Peyer's patch (tissue), 4 donors: ENCODE data around the gene B4GALT5.
"Not testable (repeated sequence)": the region's sequence is repeated elsewhere in the genome, so short reads cannot be mapped to it uniquely, and the experiment has no call there.

Experiments used
- CTCF ChIP-seq, 6 experiments: fragments of 450-650 bp in 4 of 6; fragments of 200-600 bp in 2 of 6; sonication (generic) in 1 of 6; IDR thresholded peaks; one replicate each; pipeline ENCODE4 v1.5.1; 2017 to 2019; ENCODE audit warnings: antibody characterized with exemption in 6 of 6, mild to moderate bottlenecking in 3 of 6, moderate library complexity in 1 of 6
- POLR2A ChIP-seq, 2 donors: fragments of 450-650 bp; IDR thresholded peaks; one replicate each; pipeline ENCODE4 v1.5.1; 2017; ENCODE audit warnings: antibody characterized with exemption in 2 of 2, mild to moderate bottlenecking in 2 of 2, moderate library complexity in 2 of 2

DNA sequence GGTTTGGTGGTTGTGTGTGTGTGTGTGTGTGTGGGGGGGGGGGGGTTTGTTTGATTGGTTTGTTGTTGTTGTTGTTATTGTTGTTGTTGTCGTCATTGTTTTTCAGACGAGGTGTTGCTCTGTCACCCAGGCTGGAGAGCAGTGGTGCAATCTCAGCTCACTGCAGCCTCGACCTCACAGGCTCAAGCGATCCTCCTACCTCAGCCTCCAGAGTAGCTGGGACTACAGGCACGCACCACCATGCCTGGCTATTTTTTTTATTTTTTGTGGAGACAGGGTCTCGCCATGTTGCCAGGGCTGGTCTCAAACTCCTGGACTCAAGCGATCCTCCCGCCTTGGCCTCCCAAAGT lies 98.7 kb downstream of the B4GALT5 start:
- not testable (repeated sequence) for TF ChIP-seq POLR2A, CTCF (IDR thresholded peaks at IDR 0.05)
